ENCODE results near the gene CELF4. TPM values are rescaled to one million over a fixed set of nuclear protein-coding genes. Genes with fewer than 3 reads are reported as not detected.

The CELF4 gene
- total and polyA plus RNA-seq, 2 experiments from 2014 or later = 1.6 to 2.1 TPM

GRCh38 chr18:37533647-37534584 is 31.7 kb downstream of the CELF4 start:
- Histone ChIP-seq H3K4me1 (ENCODE audit: low read depth) (peaks cover 3% of the 10 kb centered on the region), H3K27ac (no peak overlapping the region), H3K36me3 (no peaks in the 10 kb centered on the region), H3K9me3 (ENCODE audit: low read depth) (no peaks in the 10 kb centered on the region), H3K27me3 (peaks cover 32% of the 10 kb centered on the region), H3K4me3 (no peak overlapping the region)
- TF ChIP-seq CTCF (IDR thresholded peaks at IDR 0.05; ENCODE audit: low read depth, low read length) = peak; percentile 27
- DNase-seq (ENCODE audit: low read depth in 1 of 2, low spot score in 1 of 2) = no peak

- Histone ChIP-seq H3K27me3 (peaks cover 25% of the 10 kb centered on the region), H3K4me3 (no peak overlapping the region), H3K27ac (no peak overlapping the region), H3K9me3 (ENCODE audit: low read depth) (no peaks in the 10 kb centered on the region), H3K36me3 (no peaks in the 10 kb centered on the region), H3K4me1 (ENCODE audit: low read depth) (no peaks in the 10 kb centered on the region)
- no peak for TF ChIP-seq CTCF (IDR thresholded peaks at IDR 0.05; ENCODE audit: low read depth, low read length)
- no peak for DNase-seq (ENCODE audit: low read depth in 1 of 2, low spot score in 1 of 2)
Observed at GRCh38 chr18:37532917-37533316, 32.7 kb downstream of the CELF4 start.

- peak in 1 of 2 donors; percentile 49 for DNase-seq (ENCODE audit: low read depth in 1 of 2, low spot score in 1 of 2)
- no peak overlapping the region for H3K27ac ChIP-seq
- H3K4me3 ChIP-seq = no peak overlapping the region
- peaks cover 27% of the 10 kb centered on the region for H3K27me3 ChIP-seq
- TF ChIP-seq CTCF (IDR thresholded peaks at IDR 0.05; ENCODE audit: low read depth, low read length) = no peak
- no peaks in the 10 kb centered on the region for H3K4me1 ChIP-seq (ENCODE audit: low read depth)
- H3K9me3 ChIP-seq (ENCODE audit: low read depth) = no peaks in the 10 kb centered on the region
- no peaks in the 10 kb centered on the region for H3K36me3 ChIP-seq
Observed at GRCh38 chr18:37529863-37530262, 35.7 kb downstream of the CELF4 start.

- Histone ChIP-seq H3K27me3 (peaks cover 30% of the 10 kb centered on the region), H3K27ac (no peak overlapping the region), H3K9me3 (ENCODE audit: low read depth) (no peaks in the 10 kb centered on the region), H3K4me1 (ENCODE audit: low read depth) (no peaks in the 10 kb centered on the region), H3K36me3 (no peaks in the 10 kb centered on the region), H3K4me3 (no peak overlapping the region)
- no peak for TF ChIP-seq CTCF (IDR thresholded peaks at IDR 0.05; ENCODE audit: low read depth, low read length)
- no peak for DNase-seq (ENCODE audit: low read depth in 1 of 2, low spot score in 1 of 2)
Observed at GRCh38 chr18:37529296-37529695, 36.3 kb downstream of the CELF4 start.

GRCh38 chr18:37527395-37527794 is 38.2 kb downstream of the CELF4 start:
- TF ChIP-seq CTCF (IDR thresholded peaks at IDR 0.05; ENCODE audit: low read depth, low read length) = no peak
- H3K27me3 ChIP-seq = peaks cover 40% of the 10 kb centered on the region

More at GRCh38 chr18:37527395-37527794, 38.2 kb downstream of the CELF4 start:
- no peaks in the 10 kb centered on the region for H3K9me3 ChIP-seq (ENCODE audit: low read depth)
- H3K27ac ChIP-seq = no peak overlapping the region
- no peak overlapping the region for H3K4me3 ChIP-seq
- no peaks in the 10 kb centered on the region for H3K4me1 ChIP-seq (ENCODE audit: low read depth)
- DNase-seq (ENCODE audit: low read depth in 1 of 2, low spot score in 1 of 2) = no peak
- H3K36me3 ChIP-seq = no peaks in the 10 kb centered on the region
